ENCODE data around the gene COL9A2. TPM values are rescaled to one million over a fixed set of nuclear protein-coding genes. Genes with fewer than 3 reads are reported as not detected.
A peak's percentile ranks its signal among the peaks of the same experiment; 100 is the strongest.

Gene COL9A2
- 4.5 TPM for total RNA-seq

GRCh38 chr1:40316595-40317393 is at the start of gene COL9A2:
COL9A2 (minus strand) TSS chr1:40317286; CDS start chr1:40317197, 89 bp downstream.
- Histone ChIP-seq H3K4me1 (peaks cover 0 to 18% of the 10 kb centered on the region in 2 donors), H3K9me3 (no peaks in the 10 kb centered on the region), H3K27me3 (no peaks in the 10 kb centered on the region), H3K4me3 (peak within 1 kb of the TSS; percentile 60), H3K36me3 (no peaks in the 10 kb centered on the region), H3K27ac (peak within 1 kb of the TSS; percentile 74 to 81)
- intact Hi-C loops (cut with DNase I): loop anchor here (2.0 kb wide), 1 partner anchor 156 kb away; the partner anchor contains the start of gene RLF
- DNase-seq (ENCODE audit: low spot score in 2 of 2): peak in 1 of 2 donors; percentile 81
- no peak for TF ChIP-seq CTCF (IDR thresholded peaks at IDR 0.05)

GRCh38 chr1:40363721-40364120 is 46.6 kb upstream of the COL9A2 start:
- intact Hi-C loops (cut with DNase I): no loop called here
- H3K27ac ChIP-seq: no peak overlapping the region
- H3K9me3 ChIP-seq: no peaks in the 10 kb centered on the region
- no peak overlapping the region for H3K4me3 ChIP-seq
- H3K36me3 ChIP-seq: no peaks in the 10 kb centered on the region
- no peak for DNase-seq (ENCODE audit: low spot score in 2 of 2)
- no peaks in the 10 kb centered on the region for H3K27me3 ChIP-seq
- no peak for TF ChIP-seq CTCF (IDR thresholded peaks at IDR 0.05)
- no peaks in the 10 kb centered on the region for H3K4me1 ChIP-seq

GRCh38 chr1:40362699-40363098 is 45.6 kb upstream of the COL9A2 start:
- H3K4me3 ChIP-seq: no peak overlapping the region
- H3K27me3 ChIP-seq: no peaks in the 10 kb centered on the region
- no peak for DNase-seq (ENCODE audit: low spot score in 2 of 2)
- H3K36me3 ChIP-seq: no peaks in the 10 kb centered on the region
- no peak for TF ChIP-seq CTCF (IDR thresholded peaks at IDR 0.05)
- H3K9me3 ChIP-seq: peaks cover 0 to 1% of the 10 kb centered on the region in 2 donors
- intact Hi-C loops (cut with DNase I): no loop called here
- no peaks in the 10 kb centered on the region for H3K4me1 ChIP-seq
- no peak overlapping the region for H3K27ac ChIP-seq

GRCh38 chr1:40362199-40362598 is 45.1 kb upstream of the COL9A2 start:
- intact Hi-C loops (cut with DNase I): no loop called here
- H3K9me3 ChIP-seq: peaks cover 0 to 3% of the 10 kb centered on the region in 2 donors
- no peak for TF ChIP-seq CTCF (IDR thresholded peaks at IDR 0.05)
- no peak overlapping the region for H3K4me3 ChIP-seq
- no peaks in the 10 kb centered on the region for H3K4me1 ChIP-seq
- H3K27me3 ChIP-seq: no peaks in the 10 kb centered on the region
- no peak overlapping the region for H3K27ac ChIP-seq
- DNase-seq (ENCODE audit: low spot score in 2 of 2): no peak
- H3K36me3 ChIP-seq: no peaks in the 10 kb centered on the region

GRCh38 chr1:40361637-40362036 is 44.6 kb upstream of the COL9A2 start:
- no peak for DNase-seq (ENCODE audit: low spot score in 2 of 2)
- peaks cover 0 to 3% of the 10 kb centered on the region in 2 donors for H3K9me3 ChIP-seq
- no peak overlapping the region for H3K4me3 ChIP-seq
- H3K36me3 ChIP-seq: no peaks in the 10 kb centered on the region
- no peak overlapping the region for H3K27ac ChIP-seq
- H3K27me3 ChIP-seq: no peaks in the 10 kb centered on the region
- no peaks in the 10 kb centered on the region for H3K4me1 ChIP-seq
- TF ChIP-seq CTCF (IDR thresholded peaks at IDR 0.05): no peak
- intact Hi-C loops (cut with DNase I): no loop called here

All from ascending aorta (tissue), 2 donors.